Measurements from ENCODE around the gene TMEM120B.

The TMEM120B gene

DNA sequence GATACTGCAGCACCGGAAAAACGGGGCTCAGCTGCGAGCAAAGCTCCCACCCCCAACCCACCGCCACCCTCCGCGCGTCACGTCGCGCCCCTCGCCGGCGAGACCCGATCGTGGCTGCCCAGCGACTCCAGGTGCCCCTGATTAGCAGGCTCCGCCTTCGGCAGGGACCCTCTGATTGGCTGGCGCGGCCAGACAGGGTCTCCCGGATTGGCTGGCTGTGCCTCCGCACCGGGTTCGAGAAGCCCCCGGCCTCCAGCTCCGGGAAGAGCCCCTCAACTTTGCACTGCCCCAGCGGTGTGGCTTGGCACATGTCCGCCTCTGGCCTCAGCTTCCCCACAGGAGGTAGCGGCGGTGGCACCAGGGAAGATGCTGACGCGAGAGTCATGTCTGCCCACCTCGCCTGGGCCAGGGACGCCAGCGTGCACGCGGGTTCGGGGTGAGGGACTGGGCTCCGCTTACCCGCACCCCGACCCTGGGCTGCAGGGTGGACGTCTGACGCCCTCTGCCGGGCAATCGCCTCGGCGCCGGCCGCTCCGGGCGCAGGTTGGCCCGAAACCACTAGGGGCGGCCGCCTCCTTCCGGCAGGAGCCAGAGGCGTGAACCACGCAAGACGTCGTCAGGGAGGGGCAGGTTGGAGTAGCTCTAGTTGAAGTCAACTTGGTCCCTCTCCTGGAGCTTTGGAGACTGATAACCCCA is 81.4 kb downstream of the TMEM120B start:
- DNase-seq = peak; percentile 52

DNA sequence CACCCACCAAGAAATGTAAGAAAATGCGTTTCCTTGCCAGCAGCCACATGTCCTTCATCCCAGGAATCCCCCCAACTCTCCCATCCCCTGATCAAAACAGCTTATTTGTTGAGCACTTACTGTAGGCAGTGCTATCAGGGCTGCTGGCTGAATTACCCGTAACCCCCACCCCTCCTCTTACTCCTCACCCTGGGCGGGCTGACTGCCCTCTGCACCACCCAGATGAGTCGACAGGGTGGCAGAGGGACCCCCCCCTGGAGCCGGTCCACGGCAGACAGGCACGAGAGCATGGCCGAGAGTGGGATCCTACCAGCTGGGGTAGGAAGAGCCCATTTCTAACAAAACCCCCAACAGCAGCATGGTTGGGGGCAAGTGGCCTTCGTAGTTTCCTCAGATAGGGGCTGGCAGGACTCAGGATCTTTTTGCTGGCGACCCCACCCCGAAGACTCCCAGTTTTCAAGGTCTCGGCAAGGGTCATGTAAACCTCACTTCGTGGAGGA is 82.0 kb downstream of the TMEM120B start:
- DNase-seq = no peak

DNA sequence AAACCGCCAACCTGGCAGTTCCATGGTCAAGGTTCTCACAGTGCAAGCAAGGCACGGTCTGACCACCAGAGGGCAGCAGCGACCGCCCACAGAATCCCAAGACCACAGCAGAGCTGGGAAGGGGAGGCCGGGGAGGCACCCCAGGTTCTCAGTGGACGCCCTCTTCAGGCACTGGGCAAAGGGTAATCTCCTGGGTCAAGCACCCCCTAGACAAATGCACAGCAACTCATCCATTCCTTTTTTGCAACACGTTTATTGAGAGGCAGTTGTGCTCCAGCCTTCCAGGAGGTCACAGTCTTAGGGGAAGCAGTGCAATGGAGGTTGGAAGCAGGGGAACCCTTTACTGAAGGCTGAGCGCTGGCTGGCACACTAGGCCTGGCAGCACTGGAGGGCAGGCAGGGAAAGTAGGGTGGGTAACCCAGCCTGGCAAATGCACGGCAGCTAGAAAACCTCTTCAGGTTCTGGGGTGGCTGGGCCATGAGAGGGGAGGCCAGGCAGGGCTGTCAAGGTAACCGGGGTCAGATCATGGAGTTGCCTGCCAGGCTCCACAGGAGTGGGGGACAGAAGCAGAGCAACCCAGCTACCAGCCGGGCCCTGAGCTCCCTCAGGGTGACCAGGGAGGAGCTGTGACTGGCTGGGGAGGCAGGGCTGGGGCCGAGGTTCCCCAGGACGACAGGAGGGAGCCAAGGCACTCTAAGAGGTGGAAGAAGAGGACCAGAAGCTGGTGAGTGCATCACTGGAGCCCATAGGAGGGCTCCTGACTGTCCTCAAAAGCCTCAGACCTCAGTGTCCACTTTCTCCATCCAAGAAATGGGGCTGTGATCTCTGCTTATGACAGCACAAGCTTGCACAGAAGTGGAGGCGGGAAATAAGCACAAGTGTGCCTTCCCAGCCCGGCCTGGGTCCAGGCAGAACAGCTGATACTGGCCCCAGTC is 82.7 kb downstream of the TMEM120B start:
- DNase-seq = peak; percentile 54

DNA sequence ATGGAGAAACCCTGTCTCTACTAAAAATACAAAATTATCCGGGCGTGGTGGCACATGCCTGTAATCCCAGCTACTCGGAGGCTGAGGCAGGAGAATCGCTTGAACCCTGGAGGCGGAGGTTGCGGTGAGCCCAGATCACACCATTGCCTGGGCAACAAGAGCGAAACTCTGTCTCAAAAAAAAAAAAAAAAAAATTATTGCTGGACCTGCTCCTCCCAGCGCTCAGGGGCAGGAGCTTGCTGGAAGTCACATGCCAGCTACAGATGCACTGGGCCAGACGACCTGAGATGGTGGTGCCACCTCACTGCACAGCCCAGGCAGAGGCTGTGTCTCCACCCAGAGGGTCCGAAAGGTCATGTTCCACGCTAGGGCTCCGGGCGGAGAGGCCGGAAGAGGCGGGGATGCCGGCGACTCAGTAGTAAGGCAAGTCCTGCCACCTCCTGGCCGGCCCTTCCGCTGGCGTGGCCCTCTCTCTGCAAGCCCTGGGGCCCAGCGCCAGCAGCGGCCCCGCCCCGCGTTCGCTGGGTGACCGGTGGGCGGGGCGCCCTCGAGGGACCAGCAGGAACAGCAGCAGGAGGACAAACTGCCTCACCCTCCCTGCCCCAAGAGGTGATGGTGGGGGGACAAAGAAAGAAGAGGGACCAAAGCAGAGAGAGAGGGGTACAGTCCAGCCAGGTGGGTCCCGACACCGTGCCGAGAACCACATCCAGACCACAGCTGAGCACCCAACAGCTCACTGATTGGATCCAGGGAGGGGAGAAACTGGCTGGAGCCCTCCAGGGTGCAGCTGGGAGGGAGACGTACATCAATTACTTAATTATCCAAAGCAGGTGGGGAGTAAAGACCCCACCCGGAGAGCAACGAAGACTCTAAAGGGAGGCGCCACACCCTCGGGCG is 84.6 kb downstream of the TMEM120B start:
- no peak for DNase-seq

DNA sequence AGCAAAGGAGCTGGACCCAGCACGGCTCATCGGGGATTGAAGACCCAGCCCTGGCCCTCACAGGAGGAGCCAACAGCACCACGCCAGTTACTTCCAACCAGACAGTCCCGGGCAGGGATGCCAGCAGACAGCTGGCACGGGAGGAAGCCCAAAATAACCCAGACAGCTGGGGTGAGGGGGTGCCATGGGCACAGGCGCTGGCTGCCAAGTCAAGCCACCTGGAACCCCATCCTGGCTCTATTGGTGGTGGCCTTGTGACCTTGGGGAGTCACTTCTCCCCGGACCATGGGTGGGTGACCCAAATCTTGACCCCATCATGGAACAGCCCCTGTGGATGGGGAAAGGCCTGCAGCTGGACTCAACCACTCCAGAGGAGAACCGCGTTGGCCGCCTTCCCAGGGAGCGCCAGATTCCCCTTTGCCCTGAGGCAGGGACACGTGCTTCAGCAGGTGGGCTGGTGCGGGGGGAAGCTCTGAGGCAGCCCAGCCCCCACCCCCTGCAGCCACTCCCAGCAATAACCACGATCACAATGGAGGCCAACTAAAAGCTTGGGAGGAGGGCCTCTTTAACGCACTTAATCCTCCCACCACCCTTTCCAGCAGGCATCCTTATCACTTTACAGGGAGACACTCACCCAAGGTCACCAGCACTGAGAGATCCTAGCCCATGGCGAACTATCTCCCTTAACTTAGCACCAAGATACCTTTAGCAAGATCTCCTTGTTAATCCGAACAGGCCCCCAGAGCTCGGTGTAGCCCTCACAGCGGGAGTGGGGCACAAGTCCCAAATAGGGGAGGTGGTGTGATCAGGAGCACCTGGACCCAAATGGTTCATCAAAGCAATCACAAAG is 85.6 kb downstream of the TMEM120B start:
- peak; percentile 68 for DNase-seq

- DNase-seq = no peak
These were observed 86.2 kb downstream of the TMEM120B start for GRCh38 chr12:121798787-121799155.

- peak; percentile 45 for DNase-seq
These were observed 86.7 kb downstream of the TMEM120B start for GRCh38 chr12:121799156-121799841.

GRCh38 chr12:121799842-121800693 is 87.5 kb downstream of the TMEM120B start:
- peak; percentile 24 for DNase-seq

DNA sequence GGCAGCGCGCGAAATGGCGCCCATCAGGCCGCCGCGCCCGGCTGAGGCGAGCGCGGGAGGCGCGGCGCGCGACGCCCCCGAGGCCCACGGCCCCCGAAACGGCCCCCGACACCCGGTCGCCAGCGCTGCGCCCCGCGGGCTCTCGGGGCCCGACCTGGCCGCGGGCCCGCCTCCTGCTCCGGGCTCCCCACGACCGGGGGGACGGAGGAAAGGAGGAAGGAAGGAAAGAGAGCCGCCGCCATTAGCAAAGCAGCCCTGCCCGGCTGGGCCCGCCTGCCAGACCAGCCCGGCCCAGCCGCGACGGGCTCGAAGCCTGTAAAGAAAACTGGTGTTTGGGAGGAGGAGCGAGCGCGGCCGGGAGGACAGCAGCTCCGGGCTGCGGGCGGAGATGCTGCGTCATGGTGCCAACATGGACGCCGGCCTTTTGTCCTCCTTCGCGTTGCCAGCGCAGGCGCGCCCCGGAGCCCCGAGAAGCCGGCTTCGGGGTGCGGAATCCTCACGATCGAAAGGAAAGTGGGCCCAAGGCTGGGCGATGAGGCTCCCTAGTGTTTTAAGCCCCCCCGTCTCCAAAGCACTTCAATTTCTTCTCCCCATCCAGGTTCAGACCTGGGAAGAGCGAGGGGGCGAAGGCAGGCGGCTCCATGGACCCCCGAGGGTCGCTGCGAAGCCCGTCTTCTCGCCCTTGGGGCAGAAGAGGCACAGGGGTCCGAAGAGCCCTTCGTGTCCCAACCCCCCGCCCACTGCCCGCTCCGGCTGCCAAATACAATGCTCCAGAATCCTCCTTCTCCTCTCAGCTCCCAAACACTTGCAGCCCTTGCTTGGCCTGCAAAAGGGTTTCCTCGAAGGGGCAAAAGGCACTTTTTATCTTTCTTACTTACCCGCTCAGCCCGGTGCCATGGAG is 88.4 kb downstream of the TMEM120B start:
- DNase-seq = no peak

DNA sequence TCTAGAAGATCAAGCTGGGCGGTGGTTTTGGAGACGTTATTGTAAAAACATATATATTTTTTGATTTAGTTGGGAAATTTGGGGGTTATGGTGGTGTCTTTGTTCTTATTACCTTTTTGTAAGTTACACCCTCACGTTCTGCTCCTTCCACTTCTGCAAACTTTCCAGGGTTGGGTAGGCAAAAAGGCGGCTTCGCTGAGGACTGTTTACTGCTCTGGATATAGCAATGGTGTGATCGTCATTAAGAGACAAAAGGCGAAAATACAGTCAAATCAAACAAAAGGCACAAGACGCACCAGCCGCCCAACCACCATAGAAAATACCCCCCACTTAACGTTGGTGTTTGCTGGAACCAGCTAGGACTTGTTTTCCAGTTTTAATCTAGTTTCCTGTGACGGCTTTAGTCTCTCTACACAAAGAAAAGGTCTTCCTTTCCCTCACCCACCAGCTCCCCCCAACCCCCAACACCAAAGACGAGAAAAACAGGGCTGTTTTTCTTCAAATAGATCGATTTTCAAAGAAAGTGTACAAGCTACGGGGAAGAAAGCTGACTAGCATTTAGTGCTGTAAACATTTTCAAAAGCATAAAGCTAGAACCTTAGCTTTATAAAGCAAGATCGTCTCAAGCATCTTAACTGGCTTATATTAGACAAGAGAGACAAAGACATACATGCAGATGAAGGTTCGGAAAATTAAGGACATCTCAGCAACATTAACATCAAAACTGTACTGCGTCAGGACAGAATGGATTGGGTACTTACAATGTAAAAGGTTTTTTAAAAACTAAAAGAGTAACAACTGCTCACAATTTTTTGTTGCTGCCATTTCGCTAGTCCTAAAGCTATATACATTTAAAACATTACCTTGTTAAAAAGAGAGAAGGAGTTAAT is 89.3 kb downstream of the TMEM120B start:
- DNase-seq = peak; percentile 46

DNA sequence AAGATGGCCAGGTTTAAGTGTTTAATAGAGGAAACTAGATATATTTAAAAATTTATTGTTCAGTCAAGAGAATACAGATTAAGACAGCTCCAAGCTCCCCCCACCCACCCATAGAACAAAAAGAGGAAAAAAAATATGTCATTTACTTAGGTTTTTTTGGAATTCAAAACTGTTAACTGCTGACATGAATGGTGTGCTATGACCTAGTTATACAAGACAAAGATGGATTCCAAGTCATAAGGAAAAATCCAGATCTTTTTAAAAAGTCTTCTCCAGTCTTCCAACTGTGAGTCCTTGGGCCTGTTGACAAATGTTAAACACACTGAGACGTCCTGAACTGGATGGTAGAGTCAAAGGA is 89.9 kb downstream of the TMEM120B start:
- DNase-seq = no peak

GRCh38 chr12:121802843-121803698 is 90.5 kb downstream of the TMEM120B start:
- peak; percentile 84 for DNase-seq

- no peak for DNase-seq
These were observed 91.4 kb downstream of the TMEM120B start, which contains the start of gene SETD1B for GRCh38 chr12:121803861-121804416. Gene SETD1B (plus strand): TSS chr12:121804009. CDS start chr12:121804738, 729 bp downstream.

DNA sequence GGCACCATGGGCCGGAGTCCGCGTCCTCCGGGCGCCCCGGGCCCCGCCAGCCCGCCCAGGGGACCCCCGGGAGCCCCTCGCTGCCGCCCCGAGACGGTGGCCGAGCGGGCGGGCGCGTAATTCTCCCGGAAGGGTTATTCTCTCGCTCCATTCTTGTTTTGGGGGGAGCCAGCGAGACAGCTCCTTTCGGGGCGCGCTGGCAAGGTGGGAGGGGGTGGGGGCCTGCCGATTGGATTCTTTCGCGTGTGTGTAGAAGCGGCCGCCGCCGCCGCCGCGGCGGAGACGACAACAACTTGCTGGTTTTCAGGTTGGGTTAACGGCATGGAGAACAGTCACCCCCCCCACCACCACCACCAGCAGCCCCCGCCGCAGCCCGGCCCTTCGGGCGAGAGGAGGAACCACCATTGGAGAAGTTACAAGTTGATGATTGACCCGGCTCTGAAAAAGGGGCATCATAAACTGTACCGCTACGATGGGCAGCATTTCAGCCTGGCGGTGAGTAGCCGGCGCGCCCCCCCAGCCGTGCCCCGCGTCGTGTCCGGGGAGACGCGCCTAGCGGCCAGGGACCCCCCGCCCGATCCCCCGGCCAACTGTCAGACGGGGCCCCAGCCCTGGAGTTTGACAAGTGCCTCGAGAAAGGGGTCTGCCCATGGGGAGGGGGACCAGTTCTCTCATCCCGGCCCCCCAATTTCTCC is 92.0 kb downstream of the TMEM120B start:
- DNase-seq = no peak

GRCh38 chr12:121805171-121806008 is 92.8 kb downstream of the TMEM120B start:
- DNase-seq = no peak

Data from NCI-H1694 (cell line).